Measurements from ENCODE around the gene NAPSA. TPM values are rescaled to one million over a fixed set of nuclear protein-coding genes. Genes with fewer than 3 reads are reported as not detected.

Gene NAPSA
- total and polyA plus RNA-seq, 9 of the 15 experiments (the other 6 are each of a cell fraction or from before 2014, with no cell fraction given) = 0.25 to 1.9 (median 0.69) TPM

GRCh38 chr19:50329146-50329925 is 36.1 kb downstream of the NAPSA start, which contains the start of gene KCNC3 (continued):
- TF ChIP-seq ZNF133 (CRISPR knock-in tag; IDR thresholded peaks at IDR 0.05) = no peak
- TF ChIP-seq ID3 (CRISPR knock-in tag; IDR thresholded peaks at IDR 0.05) = no peak
- TF ChIP-seq ID3 (tag; IDR thresholded peaks at IDR 0.05) = 0 out of 2 replicates have a peak, but pooled peaks have one; percentile 30
- peak; percentile 82; the same call in 1 of the 2 replicates for TF ChIP-seq ERF (CRISPR knock-in tag; IDR thresholded peaks at IDR 0.05)
- TF ChIP-seq GATAD2A (IDR thresholded peaks at IDR 0.05) = no peak
- TF ChIP-seq YBX1 (IDR thresholded peaks at IDR 0.05) = no peak
- no peak; the same call in 1 of the 2 replicates for TF ChIP-seq HMBOX1 (IDR thresholded peaks at IDR 0.05)
- TF ChIP-seq TAF15 (IDR thresholded peaks at IDR 0.05; ENCODE audit: low read depth, low read length) = no peak
- TF ChIP-seq ZNF174 (CRISPR knock-in tag; IDR thresholded peaks at IDR 0.05) = no peak
- no peak for TF ChIP-seq ZNF3 (CRISPR knock-in tag; IDR thresholded peaks at IDR 0.05)
- peak; percentile 62; the same call in 1 of the 2 replicates for TF ChIP-seq OTX1 (CRISPR knock-in tag; IDR thresholded peaks at IDR 0.05)
- no peak for TF ChIP-seq IFI16 (CRISPR knock-in tag; IDR thresholded peaks at IDR 0.05)
- TF ChIP-seq HEY1 (CRISPR knock-in tag; IDR thresholded peaks at IDR 0.05; ENCODE audit: borderline replicate concordance) = no peak
- TF ChIP-seq, protein P1, sequence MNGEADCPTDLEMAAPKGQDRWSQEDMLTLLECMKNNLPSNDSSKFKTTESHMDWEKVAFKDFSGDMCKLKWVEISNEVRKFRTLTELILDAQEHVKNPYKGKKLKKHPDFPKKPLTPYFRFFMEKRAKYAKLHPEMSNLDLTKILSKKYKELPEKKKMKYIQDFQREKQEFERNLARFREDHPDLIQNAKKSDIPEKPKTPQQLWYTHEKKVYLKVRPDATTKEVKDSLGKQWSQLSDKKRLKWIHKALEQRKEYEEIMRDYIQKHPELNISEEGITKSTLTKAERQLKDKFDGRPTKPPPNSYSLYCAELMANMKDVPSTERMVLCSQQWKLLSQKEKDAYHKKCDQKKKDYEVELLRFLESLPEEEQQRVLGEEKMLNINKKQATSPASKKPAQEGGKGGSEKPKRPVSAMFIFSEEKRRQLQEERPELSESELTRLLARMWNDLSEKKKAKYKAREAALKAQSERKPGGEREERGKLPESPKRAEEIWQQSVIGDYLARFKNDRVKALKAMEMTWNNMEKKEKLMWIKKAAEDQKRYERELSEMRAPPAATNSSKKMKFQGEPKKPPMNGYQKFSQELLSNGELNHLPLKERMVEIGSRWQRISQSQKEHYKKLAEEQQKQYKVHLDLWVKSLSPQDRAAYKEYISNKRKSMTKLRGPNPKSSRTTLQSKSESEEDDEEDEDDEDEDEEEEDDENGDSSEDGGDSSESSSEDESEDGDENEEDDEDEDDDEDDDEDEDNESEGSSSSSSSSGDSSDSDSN (IDR thresholded peaks at IDR 0.05; ENCODE audit: borderline replicate concordance in 1 of 2, low read depth in 2 of 2, low read length in 2 of 2) = no peak
- TF ChIP-seq E2F3 (CRISPR knock-in tag; IDR thresholded peaks at IDR 0.05) = peak; percentile 93
- TF ChIP-seq PBX2 (CRISPR knock-in tag; IDR thresholded peaks at IDR 0.05; ENCODE audit: low read depth) = no peak
- no peak for TF ChIP-seq PBX2 (tag; conservative IDR thresholded peaks at IDR 0.05; ENCODE audit: low read depth)

Data from K562 (cell line).